GM12874 (cell line): ENCODE data around the gene IL17RC.

Experiments used
- TF ChIP-seq, protein P1 (sequence below): IDR thresholded peaks from 2 replicates; pipeline ENCODE4 v1.5.1; 2011; ENCODE audit warnings: low read depth, mild to moderate bottlenecking, control low read depth, low read length, moderate library complexity; ENCODE audit not compliant: insufficient read depth

IL17RC gene

GRCh38 chr3:9889405-9889804 is 27.5 kb upstream of the IL17RC start:
- TF ChIP-seq, protein P1, sequence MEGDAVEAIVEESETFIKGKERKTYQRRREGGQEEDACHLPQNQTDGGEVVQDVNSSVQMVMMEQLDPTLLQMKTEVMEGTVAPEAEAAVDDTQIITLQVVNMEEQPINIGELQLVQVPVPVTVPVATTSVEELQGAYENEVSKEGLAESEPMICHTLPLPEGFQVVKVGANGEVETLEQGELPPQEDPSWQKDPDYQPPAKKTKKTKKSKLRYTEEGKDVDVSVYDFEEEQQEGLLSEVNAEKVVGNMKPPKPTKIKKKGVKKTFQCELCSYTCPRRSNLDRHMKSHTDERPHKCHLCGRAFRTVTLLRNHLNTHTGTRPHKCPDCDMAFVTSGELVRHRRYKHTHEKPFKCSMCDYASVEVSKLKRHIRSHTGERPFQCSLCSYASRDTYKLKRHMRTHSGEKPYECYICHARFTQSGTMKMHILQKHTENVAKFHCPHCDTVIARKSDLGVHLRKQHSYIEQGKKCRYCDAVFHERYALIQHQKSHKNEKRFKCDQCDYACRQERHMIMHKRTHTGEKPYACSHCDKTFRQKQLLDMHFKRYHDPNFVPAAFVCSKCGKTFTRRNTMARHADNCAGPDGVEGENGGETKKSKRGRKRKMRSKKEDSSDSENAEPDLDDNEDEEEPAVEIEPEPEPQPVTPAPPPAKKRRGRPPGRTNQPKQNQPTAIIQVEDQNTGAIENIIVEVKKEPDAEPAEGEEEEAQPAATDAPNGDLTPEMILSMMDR: no peak

GRCh38 chr3:9890249-9891071 is 26.4 kb upstream of the IL17RC start, which contains the start of gene JAGN1:
TSS of gene JAGN1 (plus strand) at chr3:9890610. CDS start at chr3:9890723, 113 bp downstream.
- TF ChIP-seq, protein P1: no peak

DNA sequence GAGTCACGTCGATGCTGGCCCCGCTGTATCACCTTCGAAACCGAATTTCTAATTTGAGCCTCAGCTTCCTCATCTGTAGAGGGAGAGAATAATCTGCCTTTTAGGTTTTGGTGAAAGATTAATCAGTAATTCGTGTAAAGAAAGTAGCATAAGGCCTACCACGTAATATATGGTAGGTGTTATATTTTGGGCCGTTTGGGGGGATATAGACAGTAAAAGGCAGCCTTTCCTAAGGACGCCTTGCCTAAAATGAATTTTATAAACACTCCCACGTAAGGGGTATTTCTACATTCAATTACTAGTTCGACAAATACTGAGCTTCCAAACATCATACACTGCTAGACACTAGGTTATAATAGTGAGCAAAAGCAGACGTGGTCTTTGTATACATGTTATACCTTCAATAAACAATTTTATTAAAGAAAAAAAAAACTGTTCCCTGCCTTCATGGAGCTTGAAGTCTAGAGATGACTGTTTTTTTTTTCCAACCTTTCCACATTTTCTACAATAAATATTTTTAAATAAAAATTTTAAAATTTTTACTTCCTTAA is 25.8 kb upstream of the IL17RC start:
- TF ChIP-seq, protein P1: no peak

- TF ChIP-seq, protein P1: no peak
Measured at GRCh38 chr3:9893739-9894138, 23.2 kb upstream of the IL17RC start.

DNA sequence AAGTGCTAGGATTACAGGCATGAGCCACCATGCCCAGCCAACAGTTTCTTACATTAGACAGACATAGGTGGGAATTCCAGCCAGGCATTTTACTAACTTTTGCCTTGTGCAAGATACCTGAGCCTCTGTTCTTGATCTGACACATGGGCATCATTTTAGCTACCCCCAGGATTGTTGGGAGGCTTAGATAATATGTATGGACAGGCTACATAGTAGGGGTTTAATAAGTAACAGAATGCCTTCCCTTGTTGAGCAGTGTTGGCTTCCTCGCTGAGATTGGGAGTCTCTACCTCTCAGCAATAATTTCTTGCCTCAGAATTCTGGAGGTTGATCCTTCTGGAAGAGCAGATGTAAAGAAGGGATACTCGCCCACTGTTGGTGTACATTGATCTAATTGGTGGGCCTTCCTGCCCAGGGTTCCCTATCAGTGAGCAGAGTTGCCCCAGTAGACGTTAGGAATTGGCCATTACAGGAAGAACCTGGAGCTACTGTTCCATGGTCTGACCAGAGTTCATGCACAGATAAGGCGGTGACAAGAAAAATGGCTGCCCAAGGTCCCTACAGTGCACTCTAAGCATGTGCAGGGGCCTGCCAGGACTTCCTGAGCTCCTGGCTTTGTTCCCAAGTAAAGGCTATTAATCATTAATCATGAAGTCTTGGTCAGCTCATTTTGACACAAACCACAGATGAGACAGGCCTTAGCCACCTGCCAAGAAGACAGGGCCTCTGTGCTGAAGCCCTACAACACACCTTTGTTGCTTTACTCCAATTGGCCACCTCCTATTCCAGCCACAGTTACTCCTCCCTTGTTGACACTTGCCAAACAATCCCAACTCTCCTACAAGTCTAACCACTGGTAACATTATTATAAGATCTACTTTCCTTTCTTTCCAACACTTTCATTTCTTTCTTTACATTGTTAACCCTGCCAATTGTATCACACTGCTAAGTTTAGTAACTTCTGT is 19.2 kb upstream of the IL17RC start:
- TF ChIP-seq, protein P1: no peak

- TF ChIP-seq, protein P1: no peak
Measured at GRCh38 chr3:9898467-9899241, 18.2 kb upstream of the IL17RC start.
